ENCODE results near the gene PLXNA1.

PLXNA1 gene

DNA sequence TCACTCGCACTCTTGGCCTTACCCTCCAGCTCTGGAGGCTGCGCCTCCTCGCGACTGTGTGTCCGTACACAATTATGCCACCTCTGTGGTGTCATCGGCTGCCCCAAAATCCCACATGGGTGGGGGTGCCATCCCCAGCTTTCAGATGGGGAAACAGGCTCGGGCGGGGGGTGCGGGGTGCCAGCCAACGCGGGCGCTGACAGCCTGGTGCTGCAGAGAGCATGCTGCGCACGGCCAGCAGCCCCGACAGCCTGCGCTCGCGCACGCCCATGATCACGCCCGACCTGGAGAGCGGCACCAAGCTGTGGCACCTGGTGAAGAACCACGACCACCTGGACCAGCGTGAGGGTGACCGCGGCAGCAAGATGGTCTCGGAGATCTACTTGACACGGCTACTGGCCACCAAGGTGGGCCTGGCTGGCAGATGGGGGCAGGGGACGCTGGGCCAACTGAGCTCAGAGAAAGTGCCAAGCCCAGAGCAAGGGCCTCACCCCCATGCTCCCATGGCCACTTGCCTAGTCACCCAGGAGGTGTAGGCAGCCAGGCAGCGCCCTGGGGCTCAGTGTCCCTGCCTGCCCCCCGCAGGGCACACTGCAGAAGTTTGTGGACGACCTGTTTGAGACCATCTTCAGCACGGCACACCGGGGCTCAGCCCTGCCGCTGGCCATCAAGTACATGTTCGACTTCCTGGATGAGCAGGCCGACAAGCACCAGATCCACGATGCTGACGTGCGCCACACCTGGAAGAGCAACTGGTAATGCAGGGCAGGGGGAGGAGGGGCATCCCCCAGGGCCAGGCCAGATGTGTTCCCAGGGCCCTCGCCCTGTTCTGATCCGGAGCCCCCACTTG is 47.0 kb downstream of the PLXNA1 start:
- no peaks in the 10 kb centered on the region for H3K27me3 ChIP-seq (ENCODE audit: insufficient read depth, poor library complexity, severe bottlenecking)
- no peak for DNase-seq (ENCODE audit: low read depth in 1 of 2, low spot score in 1 of 2)
- H3K27ac ChIP-seq (replicated peaks): no peak overlapping the region
- no peak for TF ChIP-seq POLR2AphosphoS5 (IDR thresholded peaks at IDR 0.05; ENCODE audit: low read depth)
- TF ChIP-seq, protein P1, sequence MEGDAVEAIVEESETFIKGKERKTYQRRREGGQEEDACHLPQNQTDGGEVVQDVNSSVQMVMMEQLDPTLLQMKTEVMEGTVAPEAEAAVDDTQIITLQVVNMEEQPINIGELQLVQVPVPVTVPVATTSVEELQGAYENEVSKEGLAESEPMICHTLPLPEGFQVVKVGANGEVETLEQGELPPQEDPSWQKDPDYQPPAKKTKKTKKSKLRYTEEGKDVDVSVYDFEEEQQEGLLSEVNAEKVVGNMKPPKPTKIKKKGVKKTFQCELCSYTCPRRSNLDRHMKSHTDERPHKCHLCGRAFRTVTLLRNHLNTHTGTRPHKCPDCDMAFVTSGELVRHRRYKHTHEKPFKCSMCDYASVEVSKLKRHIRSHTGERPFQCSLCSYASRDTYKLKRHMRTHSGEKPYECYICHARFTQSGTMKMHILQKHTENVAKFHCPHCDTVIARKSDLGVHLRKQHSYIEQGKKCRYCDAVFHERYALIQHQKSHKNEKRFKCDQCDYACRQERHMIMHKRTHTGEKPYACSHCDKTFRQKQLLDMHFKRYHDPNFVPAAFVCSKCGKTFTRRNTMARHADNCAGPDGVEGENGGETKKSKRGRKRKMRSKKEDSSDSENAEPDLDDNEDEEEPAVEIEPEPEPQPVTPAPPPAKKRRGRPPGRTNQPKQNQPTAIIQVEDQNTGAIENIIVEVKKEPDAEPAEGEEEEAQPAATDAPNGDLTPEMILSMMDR (IDR thresholded peaks at IDR 0.05; ENCODE audit: insufficient read depth, low read length): no peak
- no peak for TF ChIP-seq GABPA (IDR thresholded peaks at IDR 0.05; ENCODE audit: low read depth)
- TF ChIP-seq SPI1 (IDR thresholded peaks at IDR 0.05; ENCODE audit: borderline replicate concordance, low read depth): no peak
- TF ChIP-seq, protein P2, sequence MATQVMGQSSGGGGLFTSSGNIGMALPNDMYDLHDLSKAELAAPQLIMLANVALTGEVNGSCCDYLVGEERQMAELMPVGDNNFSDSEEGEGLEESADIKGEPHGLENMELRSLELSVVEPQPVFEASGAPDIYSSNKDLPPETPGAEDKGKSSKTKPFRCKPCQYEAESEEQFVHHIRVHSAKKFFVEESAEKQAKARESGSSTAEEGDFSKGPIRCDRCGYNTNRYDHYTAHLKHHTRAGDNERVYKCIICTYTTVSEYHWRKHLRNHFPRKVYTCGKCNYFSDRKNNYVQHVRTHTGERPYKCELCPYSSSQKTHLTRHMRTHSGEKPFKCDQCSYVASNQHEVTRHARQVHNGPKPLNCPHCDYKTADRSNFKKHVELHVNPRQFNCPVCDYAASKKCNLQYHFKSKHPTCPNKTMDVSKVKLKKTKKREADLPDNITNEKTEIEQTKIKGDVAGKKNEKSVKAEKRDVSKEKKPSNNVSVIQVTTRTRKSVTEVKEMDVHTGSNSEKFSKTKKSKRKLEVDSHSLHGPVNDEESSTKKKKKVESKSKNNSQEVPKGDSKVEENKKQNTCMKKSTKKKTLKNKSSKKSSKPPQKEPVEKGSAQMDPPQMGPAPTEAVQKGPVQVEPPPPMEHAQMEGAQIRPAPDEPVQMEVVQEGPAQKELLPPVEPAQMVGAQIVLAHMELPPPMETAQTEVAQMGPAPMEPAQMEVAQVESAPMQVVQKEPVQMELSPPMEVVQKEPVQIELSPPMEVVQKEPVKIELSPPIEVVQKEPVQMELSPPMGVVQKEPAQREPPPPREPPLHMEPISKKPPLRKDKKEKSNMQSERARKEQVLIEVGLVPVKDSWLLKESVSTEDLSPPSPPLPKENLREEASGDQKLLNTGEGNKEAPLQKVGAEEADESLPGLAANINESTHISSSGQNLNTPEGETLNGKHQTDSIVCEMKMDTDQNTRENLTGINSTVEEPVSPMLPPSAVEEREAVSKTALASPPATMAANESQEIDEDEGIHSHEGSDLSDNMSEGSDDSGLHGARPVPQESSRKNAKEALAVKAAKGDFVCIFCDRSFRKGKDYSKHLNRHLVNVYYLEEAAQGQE (IDR thresholded peaks at IDR 0.05; ENCODE audit: insufficient replicate concordance, low read depth): no peak
- no peak overlapping the region for H3K4me3 ChIP-seq (replicated peaks; ENCODE audit: insufficient read depth, low read length)

DNA sequence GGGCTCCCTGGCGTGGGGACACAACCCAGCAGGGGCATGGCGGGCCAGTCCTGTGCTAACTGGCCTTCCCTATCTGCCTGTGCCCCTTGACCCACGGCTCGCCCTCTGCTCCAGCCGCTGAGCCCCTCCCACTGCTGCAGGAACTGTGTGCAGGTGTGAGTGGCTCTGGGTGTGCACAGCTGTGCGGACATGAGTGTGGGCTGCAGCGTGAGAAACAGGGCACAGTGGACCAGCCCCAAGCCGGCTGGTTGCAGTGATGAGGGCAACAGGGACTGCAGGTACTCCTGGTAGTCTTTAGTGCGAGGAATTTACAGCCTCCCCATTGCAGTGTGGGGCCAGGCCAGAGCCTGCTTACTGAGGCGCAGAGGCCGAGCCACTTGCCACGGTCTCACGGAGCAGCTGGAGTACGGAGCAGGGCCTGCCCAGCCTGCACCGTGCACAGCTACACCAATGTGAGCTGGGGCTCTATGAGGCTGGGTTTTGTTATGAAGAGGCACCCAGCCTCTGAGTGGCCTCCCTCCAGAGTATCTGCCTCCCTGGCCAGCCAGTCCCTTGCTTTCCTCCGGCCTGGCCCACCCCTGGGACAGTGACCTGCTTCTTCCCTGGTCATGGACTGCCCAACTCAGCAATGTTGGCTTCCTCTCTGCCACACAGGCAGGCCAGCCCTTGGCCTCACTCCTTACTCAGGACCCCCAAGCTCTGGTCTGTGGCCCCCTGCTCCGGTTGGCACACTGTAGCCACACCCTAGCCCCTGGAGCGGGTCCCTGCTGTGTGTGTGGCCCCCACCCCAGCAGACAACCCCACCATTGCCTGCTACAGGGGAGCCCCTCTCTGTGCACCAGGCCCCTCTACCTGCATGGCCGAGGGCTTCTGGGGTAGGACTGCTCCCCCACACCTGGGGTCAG is 47.8 kb downstream of the PLXNA1 start:
- no peaks in the 10 kb centered on the region for H3K27me3 ChIP-seq (ENCODE audit: insufficient read depth, poor library complexity, severe bottlenecking)
- no peak overlapping the region for H3K27ac ChIP-seq (replicated peaks)
- H3K4me3 ChIP-seq (replicated peaks; ENCODE audit: insufficient read depth, low read length): no peak overlapping the region
- DNase-seq (ENCODE audit: low read depth in 1 of 2, low spot score in 1 of 2): no peak
- TF ChIP-seq POLR2AphosphoS5 (IDR thresholded peaks at IDR 0.05; ENCODE audit: low read depth) (no peak), GABPA (IDR thresholded peaks at IDR 0.05; ENCODE audit: low read depth) (no peak), SPI1 (IDR thresholded peaks at IDR 0.05; ENCODE audit: borderline replicate concordance, low read depth) (no peak)
- TF ChIP-seq, protein P1 (IDR thresholded peaks at IDR 0.05; ENCODE audit: insufficient read depth, low read length): no peak
- TF ChIP-seq, protein P2 (IDR thresholded peaks at IDR 0.05; ENCODE audit: insufficient replicate concordance, low read depth): no peak

DNA sequence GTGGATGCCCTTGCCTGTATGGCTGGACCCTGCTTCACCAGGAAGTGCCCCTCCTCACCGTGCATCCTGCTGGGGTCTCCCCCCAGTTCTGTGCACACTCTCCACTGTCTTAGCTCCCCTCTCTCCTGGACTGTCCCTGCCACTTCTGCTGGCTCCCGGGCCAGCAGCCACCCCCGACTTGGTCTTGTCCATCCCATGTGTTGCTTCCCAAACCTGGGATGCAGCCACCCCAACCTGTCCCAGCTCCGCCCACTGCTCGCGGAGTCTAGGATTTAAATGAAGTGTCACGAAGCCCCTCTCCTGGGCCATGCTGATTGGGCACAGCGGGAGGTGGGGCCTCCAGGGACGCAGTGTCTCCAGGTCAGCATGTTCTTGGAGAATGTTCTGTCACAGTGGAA is 48.5 kb downstream of the PLXNA1 start:
- no peaks in the 10 kb centered on the region for H3K27me3 ChIP-seq (ENCODE audit: insufficient read depth, poor library complexity, severe bottlenecking)
- TF ChIP-seq, protein P2 (IDR thresholded peaks at IDR 0.05; ENCODE audit: insufficient replicate concordance, low read depth): no peak
- no peak for TF ChIP-seq SPI1 (IDR thresholded peaks at IDR 0.05; ENCODE audit: borderline replicate concordance, low read depth)
- TF ChIP-seq, protein P1 (IDR thresholded peaks at IDR 0.05; ENCODE audit: insufficient read depth, low read length): no peak
- no peak for TF ChIP-seq POLR2AphosphoS5 (IDR thresholded peaks at IDR 0.05; ENCODE audit: low read depth)
- TF ChIP-seq GABPA (IDR thresholded peaks at IDR 0.05; ENCODE audit: low read depth): no peak
- no peak overlapping the region for H3K4me3 ChIP-seq (replicated peaks; ENCODE audit: insufficient read depth, low read length)
- H3K27ac ChIP-seq (replicated peaks): no peak overlapping the region
- DNase-seq (ENCODE audit: low read depth in 1 of 2, low spot score in 1 of 2): no peak

Measured in HL-60 (cell line).